HCT116 (cell line): Measurements from ENCODE around the gene CCL11. TPM values are rescaled to one million over a fixed set of nuclear protein-coding genes. Genes with fewer than 3 reads are reported as not detected.

Experiments
- ATAC-seq: fragments of 200-7000 bp; cut with Tn5 transposase; 2 replicates; pipeline ENCODE4 v1.9.1; 2020; ENCODE audit warnings: mild to moderate bottlenecking, moderate library complexity
- BruUV-seq: library from RNA; stranded (reverse); fragments of 400-500 nt; replicated peaks from 2 replicates; lab custom pipeline; 2021; lab: Mats Ljungman, UMichigan
- CTCF ChIA-PET: fragments of 300-600 bp; sonication (Branson Sonifier 250); formaldehyde crosslinking; loops from one replicate; lab custom pipeline; 2021; ENCODE audit warnings: antibody characterized with exemption; lab: Charles Lee
- POLR2A ChIA-PET: fragments of 300-600, 350-600 bp; sonication (Branson Sonifier 250); formaldehyde crosslinking; loops from one replicate; lab custom pipeline; 2021; ENCODE audit warnings: antibody characterized with exemption; lab: Charles Lee
- RAD21 ChIA-PET, 2 experiments: fragments of 300-600 bp; sonication (Branson Sonifier 250); formaldehyde crosslinking; loops; one replicate each; lab custom pipeline; 2023; ENCODE audit warnings: low total read pairs in 2 of 2; ENCODE audit not compliant: uncharacterized antibody in 2 of 2, unreplicated experiment in 2 of 2, low non-redundant PET in 1 of 2; lab: Charles Lee
- DNase-seq: peaks from one replicate; pipeline ENCODE4 v3.0.0-alpha.2; 2010; ENCODE audit warnings: low read depth, low spot score
- H2AFZ ChIP-seq: fragments of 200-600 bp; shearing (Covaris generic), sonication (generic); 2 replicates; pipeline ENCODE4 v1.6.1; 2017; ENCODE audit warnings: low read depth, mixed run types, mixed read lengths, antibody characterized with exemption, low read length; ENCODE audit not compliant: poor library complexity, severe bottlenecking
- H3K27ac ChIP-seq: 2 replicates; pipeline ENCODE4 v1.5.1; 2012; ENCODE audit warnings: low read depth, low read length
- H3K27me3 ChIP-seq: fragments of 200-600 bp; sonication (generic); 2 replicates; pipeline ENCODE4 v1.6.1; 2016; ENCODE audit warnings: mixed run types, low read length, mixed read lengths; ENCODE audit not compliant: insufficient read depth
- H3K36me3 ChIP-seq, 2 experiments: fragments of 200-500 bp in 1 of 2; fragments of 200-600 bp in 1 of 2; sonication (Bioruptor generic) in 1 of 2; sonication (generic) in 1 of 2; 2 replicates each; pipeline versions ENCODE4 v1.5.1 to v1.6.1; 2014 to 2016; ENCODE audit warnings: low read length in 2 of 2, inconsistent platforms in 1 of 2, mixed read lengths in 1 of 2, mixed run types in 1 of 2; ENCODE audit not compliant: insufficient read depth in 2 of 2, control insufficient read depth in 1 of 2
- H3K4me1 ChIP-seq, 2 experiments: fragments of 200-600 bp in 1 of 2; sonication (generic) in 1 of 2; 2 replicates each; pipeline versions ENCODE4 v1.5.1 to v1.6.1; 2012 to 2017; ENCODE audit warnings: low read length in 2 of 2, inconsistent platforms in 1 of 2, mild to moderate bottlenecking in 1 of 2, mixed read lengths in 1 of 2, mixed run types in 1 of 2, moderate library complexity in 1 of 2; ENCODE audit not compliant: insufficient read depth in 2 of 2, control insufficient read depth in 1 of 2
- H3K4me2 ChIP-seq: fragments of 200-600 bp; sonication (generic); 2 replicates; pipeline ENCODE4 v1.6.1; 2017; ENCODE audit warnings: mixed run types, low read length, mixed read lengths
- H3K4me3 ChIP-seq, 2 experiments: fragments of 200-600 bp in 1 of 2; sonication (generic) in 1 of 2; replicated peaks in 1 of 2; 2 replicates each; pipeline ENCODE4 v1.5.1; 2011 to 2016; ENCODE audit warnings: low read length in 2 of 2, control low read depth in 1 of 2, low read depth in 1 of 2, mild to moderate bottlenecking in 1 of 2, mixed read lengths in 1 of 2, mixed run types in 1 of 2
- H3K79me2 ChIP-seq: fragments of 200-600 bp; sonication (generic); 2 replicates; pipeline ENCODE4 v1.6.1; 2017; ENCODE audit warnings: mild to moderate bottlenecking, mixed run types, low read length, moderate library complexity, mixed read lengths; ENCODE audit not compliant: insufficient read depth
- H3K9ac ChIP-seq: fragments of 200-600 bp; sonication (generic); 2 replicates; pipeline ENCODE4 v1.6.1; 2016; ENCODE audit warnings: low read length, mixed read lengths
- H3K9me2 ChIP-seq: fragments of 200-600 bp; sonication (generic), shearing (Covaris generic); 2 replicates; pipeline ENCODE4 v1.6.1; 2017; ENCODE audit warnings: mixed run types, mild to moderate bottlenecking, moderate library complexity; ENCODE audit not compliant: insufficient read depth
- H3K9me3 ChIP-seq, 2 experiments: fragments of 200-500 bp in 1 of 2; fragments of 200-600 bp in 1 of 2; sonication (Bioruptor generic) in 1 of 2; sonication (generic) in 1 of 2; 2 replicates each; pipeline ENCODE4 v1.6.1; 2014 to 2017; ENCODE audit warnings: low read length in 2 of 2, mixed read lengths in 2 of 2, inconsistent platforms in 1 of 2, low read depth in 1 of 2, mild to moderate bottlenecking in 1 of 2, mixed run types in 1 of 2, moderate library complexity in 1 of 2; ENCODE audit not compliant: control insufficient read depth in 1 of 2, insufficient read depth in 1 of 2
- H4K20me1 ChIP-seq: fragments of 200-600 bp; sonication (generic), shearing (Covaris generic); 2 replicates; pipeline ENCODE4 v1.6.1; 2017; ENCODE audit warnings: mixed run types, mild to moderate bottlenecking, moderate library complexity; ENCODE audit not compliant: insufficient read depth
- ATF3 ChIP-seq: IDR thresholded peaks from 2 replicates; pipeline ENCODE4 v1.6.1; 2012
- CEBPB ChIP-seq: IDR thresholded peaks from 2 replicates; pipeline ENCODE4 v1.6.1; 2012; ENCODE audit warnings: low read depth
- CTCF ChIP-seq, 3 experiments: fragments of 200-600 bp in 1 of 3; sonication (generic) in 1 of 3; IDR thresholded peaks in 2 of 3; conservative IDR thresholded peaks in 1 of 3; 2 replicates each; pipeline ENCODE4 v1.5.1; 2012 to 2017; ENCODE audit warnings: low read depth in 2 of 3, low read length in 2 of 3, antibody characterized with exemption in 1 of 3, borderline replicate concordance in 1 of 3, control low read depth in 1 of 3, mild to moderate bottlenecking in 1 of 3, mixed read lengths in 1 of 3, mixed run types in 1 of 3, moderate library complexity in 1 of 3; ENCODE audit not compliant: insufficient read depth in 1 of 3
- EZH2phosphoT487 ChIP-seq: fragments of 200-600 bp; IDR thresholded peaks from 2 replicates; pipeline ENCODE4 v1.6.1; 2018; ENCODE audit warnings: antibody characterized with exemption, borderline replicate concordance
- JUND ChIP-seq: IDR thresholded peaks from 2 replicates; pipeline ENCODE4 v1.6.1; 2012
- POLR2A ChIP-seq: IDR thresholded peaks from 2 replicates; pipeline ENCODE4 v1.7.0; 2011; ENCODE audit warnings: borderline replicate concordance; ENCODE audit not compliant: insufficient read depth, insufficient read length; ENCODE audit errors: extremely low read depth
- POLR2AphosphoS5 ChIP-seq: IDR thresholded peaks from 2 replicates; pipeline ENCODE4 v1.6.1; 2011; ENCODE audit warnings: mild to moderate bottlenecking, low read depth, low read length, moderate library complexity
- RAD21 ChIP-seq: IDR thresholded peaks from 2 replicates; pipeline ENCODE4 v1.6.1; 2012; ENCODE audit warnings: low read depth, mild to moderate bottlenecking
- REST ChIP-seq: IDR thresholded peaks from 2 replicates; pipeline ENCODE4 v1.6.1; 2012; ENCODE audit warnings: low read depth
- ZBTB33 ChIP-seq: IDR thresholded peaks from 2 replicates; pipeline ENCODE4 v1.6.1; 2011; ENCODE audit warnings: mild to moderate bottlenecking, low read length, moderate library complexity; ENCODE audit not compliant: insufficient replicate concordance; ENCODE audit errors: extremely low read depth
- ZNF274 ChIP-seq: fragments of 200-500 bp; sonication (Bioruptor generic); IDR thresholded peaks from 2 replicates; pipeline ENCODE4 v1.6.1; 2014; ENCODE audit warnings: mild to moderate bottlenecking, low read depth, low read length, inconsistent platforms
- intact Hi-C: fragments of 100-400 bp; cut with micrococcal nuclease; formaldehyde crosslinking; loops from 2 replicates; pipeline ENCODE4 v1.10.0; 2022
- total RNA-seq: library from RNA; stranded (reverse); gene quantifications from one replicate; pipeline ENCODE4 v1.2.1, GENCODE V29; 2021; ENCODE audit not compliant: unreplicated experiment

Gene CCL11
- total RNA-seq, 1 experiment from 2014 or later, result not detected

GRCh38 chr17:34303606-34304005 is 18.1 kb downstream of the CCL11 start:
- DNase-seq, result no peak
- no peak overlapping the region for H3K9ac ChIP-seq
- no peak overlapping the region for H3K27ac ChIP-seq
- H3K79me2 ChIP-seq, result no peaks in the 10 kb centered on the region
- no peaks in the 10 kb centered on the region for H3K9me3 ChIP-seq
- ATAC-seq, result no peak
- BruUV-seq, result no TSS peak
- no peak overlapping the region for H3K4me3 ChIP-seq
- H4K20me1 ChIP-seq, result no peaks in the 10 kb centered on the region
- no peaks in the 10 kb centered on the region for H3K27me3 ChIP-seq
- no peak overlapping the region for H3K4me2 ChIP-seq
- ChIA-PET CTCF (no interaction called here), RAD21 (no interaction called here), POLR2A (no interaction called here)
- no peak overlapping the region for H2AFZ ChIP-seq
- intact Hi-C loops, result no loop called here
- H3K36me3 ChIP-seq, result no peaks in the 10 kb centered on the region
- no peaks in the 10 kb centered on the region for H3K9me2 ChIP-seq
- no peak for TF ChIP-seq POLR2A
- no peak for TF ChIP-seq POLR2AphosphoS5
- TF ChIP-seq CTCF (IDR thresholded peaks at IDR 0.05 in 2 of 3, conservative IDR thresholded peaks at IDR 0.05 in 1 of 3; ENCODE audit: borderline replicate concordance in 1 of 3, insufficient read depth in 1 of 3, low read depth in 2 of 3, low read length in 2 of 3), result no peak
- no peak for TF ChIP-seq RAD21
- TF ChIP-seq EZH2phosphoT487, result no peak
- TF ChIP-seq JUND, result no peak
- no peak for TF ChIP-seq ZNF274
- no peak for TF ChIP-seq REST
- no peak for TF ChIP-seq ZBTB33
- TF ChIP-seq CEBPB, result no peak
- TF ChIP-seq ATF3, result no peak
- H3K4me1 ChIP-seq, result no peaks in the 10 kb centered on the region
